Neural crest cell (in vitro differentiated cells): ENCODE measurements around the gene EPHB4. TPM values are rescaled to one million over a fixed set of nuclear protein-coding genes. Genes with fewer than 3 reads are reported as not detected.

Source experiments
- DNase-seq: peaks from one replicate; pipeline ENCODE4 v3.0.0; 2021; ENCODE audit warnings: low read depth, mixed read lengths, low spot score
- H3K27ac Mint-ChIP-seq: one replicate; pipeline ENCODE4 v1.8.0; 2021; ENCODE audit warnings: mild to moderate bottlenecking, mixed read lengths; ENCODE audit not compliant: unreplicated experiment
- H3K27me3 Mint-ChIP-seq: 2 replicates; pipeline ENCODE4 v1.8.0; 2021; ENCODE audit warnings: low read depth, mild to moderate bottlenecking, mixed read lengths
- H3K36me3 Mint-ChIP-seq: 2 replicates; pipeline ENCODE4 v1.8.0; 2021; ENCODE audit warnings: low read depth, mild to moderate bottlenecking, mixed read lengths
- H3K4me1 Mint-ChIP-seq: 2 replicates; pipeline ENCODE4 v1.8.0; 2021; ENCODE audit warnings: mixed read lengths
- H3K4me3 Mint-ChIP-seq: one replicate; pipeline ENCODE4 v1.8.0; 2021; ENCODE audit warnings: mild to moderate bottlenecking, mixed read lengths
- H3K9me3 Mint-ChIP-seq: 2 replicates; pipeline ENCODE4 v1.8.0; 2021; ENCODE audit warnings: mixed read lengths
- CTCF ChIP-seq: fragments of 200-600 bp; sonication (generic); conservative IDR thresholded peaks from 2 replicates; pipeline ENCODE4 v1.5.0; 2021; ENCODE audit warnings: antibody characterized with exemption, mild to moderate bottlenecking
- total RNA-seq: library from RNA; stranded (reverse); gene quantifications from 2 replicates; pipeline ENCODE4 v1.2.1, GENCODE V29; 2021

Gene EPHB4
- total RNA-seq, 1 donor from 2014 or later: 84.5 TPM

GRCh38 chr7:100867776-100868485 lies 40.6 kb upstream of the EPHB4 start:
- TF ChIP-seq CTCF: no peak
- H3K27ac Mint-ChIP-seq: peak overlapping the region; percentile 81
- peaks cover 17% of the 10 kb centered on the region for H3K4me1 Mint-ChIP-seq
- H3K4me3 Mint-ChIP-seq: peak overlapping the region; percentile 85
- no peak for DNase-seq
- H3K27me3 Mint-ChIP-seq: no peaks in the 10 kb centered on the region
- no peaks in the 10 kb centered on the region for H3K9me3 Mint-ChIP-seq
- H3K36me3 Mint-ChIP-seq: peaks cover 7% of the 10 kb centered on the region

GRCh38 chr7:100867040-100867775 lies 39.9 kb upstream of the EPHB4 start, which contains the start of gene TRIP6:
TRIP6 (plus strand) TSS chr7:100867387; CDS start chr7:100867498, 111 bp downstream.
- Mint-ChIP-seq H3K4me3 (peak within 1 kb of the TSS; percentile 95), H3K9me3 (no peaks in the 10 kb centered on the region), H3K27me3 (no peaks in the 10 kb centered on the region), H3K27ac (peak within 1 kb of the TSS; percentile 98), H3K36me3 (peaks cover 3% of the 10 kb centered on the region), H3K4me1 (peaks cover 17% of the 10 kb centered on the region)
- peak; percentile 61 for DNase-seq
- TF ChIP-seq CTCF: no peak

GRCh38 chr7:100866729-100867039 lies 39.4 kb upstream of the EPHB4 start:
- H3K27me3 Mint-ChIP-seq: no peaks in the 10 kb centered on the region
- H3K36me3 Mint-ChIP-seq: peaks cover 3% of the 10 kb centered on the region
- TF ChIP-seq CTCF: no peak
- H3K4me1 Mint-ChIP-seq: peaks cover 17% of the 10 kb centered on the region
- DNase-seq: no peak
- no peaks in the 10 kb centered on the region for H3K9me3 Mint-ChIP-seq
- H3K4me3 Mint-ChIP-seq: peak overlapping the region; percentile 95
- peak overlapping the region; percentile 98 for H3K27ac Mint-ChIP-seq

DNA sequence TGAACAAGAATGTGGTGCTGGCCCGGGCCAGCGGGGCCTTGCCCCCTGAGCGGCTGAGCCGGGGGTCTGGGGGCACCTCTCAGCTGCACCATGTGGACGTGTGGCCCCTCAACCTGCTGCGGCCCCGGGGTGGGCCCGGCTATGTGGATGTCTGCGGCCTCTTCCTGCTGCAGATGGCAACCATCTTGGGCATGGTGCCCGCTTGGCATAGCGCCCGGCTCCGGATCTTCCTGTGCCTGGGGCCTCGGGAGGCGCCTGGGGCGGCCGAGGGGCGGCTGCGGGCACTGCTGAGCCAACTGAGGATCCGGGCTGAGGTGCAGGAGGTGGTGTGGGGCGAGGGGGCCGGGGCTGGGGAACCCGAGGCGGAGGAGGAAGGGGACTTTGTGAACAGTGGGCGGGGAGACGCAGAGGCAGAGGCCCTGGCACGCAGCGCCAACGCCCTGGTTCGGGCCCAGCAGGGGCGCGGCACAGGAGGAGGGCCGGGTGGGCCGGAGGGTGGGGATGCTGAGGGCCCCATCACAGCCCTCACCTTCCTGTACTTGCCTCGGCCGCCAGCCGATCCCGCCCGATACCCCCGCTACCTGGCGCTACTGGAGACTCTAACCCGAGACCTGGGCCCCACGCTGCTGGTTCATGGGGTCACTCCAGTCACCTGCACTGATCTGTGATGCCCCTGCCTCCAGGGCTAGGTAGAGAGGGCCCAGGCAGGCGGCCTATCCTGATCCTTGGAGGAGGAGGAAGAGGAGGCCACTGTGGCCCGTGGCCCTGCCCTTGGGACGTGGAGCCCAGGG lies 38.8 kb upstream of the EPHB4 start:
- H3K4me3 Mint-ChIP-seq: no peak overlapping the region
- no peak overlapping the region for H3K27ac Mint-ChIP-seq
- H3K27me3 Mint-ChIP-seq: no peaks in the 10 kb centered on the region
- H3K4me1 Mint-ChIP-seq: peaks cover 17% of the 10 kb centered on the region
- H3K36me3 Mint-ChIP-seq: no peaks in the 10 kb centered on the region
- no peak for TF ChIP-seq CTCF
- no peak for DNase-seq
- no peaks in the 10 kb centered on the region for H3K9me3 Mint-ChIP-seq

DNA sequence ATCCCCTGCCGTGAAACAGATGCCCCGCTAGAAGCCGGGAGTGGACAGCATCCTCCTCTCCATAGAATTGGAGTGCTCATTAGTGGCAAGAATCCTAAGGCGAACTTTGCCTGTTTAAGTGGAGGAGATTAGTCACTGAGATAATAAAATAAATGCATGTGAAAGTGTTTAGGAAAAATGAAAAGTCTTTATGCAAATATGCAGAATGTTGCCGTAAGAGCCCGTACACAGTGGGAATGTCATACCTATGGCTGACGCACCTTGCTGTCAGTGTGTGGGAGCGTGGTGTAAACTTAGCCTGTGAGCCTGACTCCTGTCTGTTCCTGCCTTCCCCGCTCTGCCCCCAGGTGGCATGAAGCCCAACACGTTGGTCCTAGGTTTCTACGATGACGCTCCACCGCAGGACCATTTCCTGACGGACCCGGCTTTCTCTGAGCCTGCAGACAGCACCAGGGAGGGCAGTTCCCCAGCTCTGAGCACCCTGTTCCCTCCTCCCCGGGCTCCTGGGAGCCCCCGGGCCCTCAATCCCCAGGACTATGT lies 38.1 kb upstream of the EPHB4 start:
- Mint-ChIP-seq H3K4me1 (peaks cover 17% of the 10 kb centered on the region), H3K27me3 (no peaks in the 10 kb centered on the region), H3K9me3 (no peaks in the 10 kb centered on the region), H3K36me3 (no peaks in the 10 kb centered on the region), H3K27ac (no peak overlapping the region), H3K4me3 (peak overlapping the region; percentile 76)
- no peak for TF ChIP-seq CTCF
- DNase-seq: no peak
